OCI-LY3 (cell line): ENCODE measurements around the gene PLEKHF1.

ENCODE experiments used
- CTCF ChIP-seq: fragments of 200-600, 300-600 bp; sonication (generic); IDR thresholded peaks from 2 replicates; pipeline ENCODE4 v1.5.1; 2014; ENCODE audit warnings: antibody characterized with exemption, low read length, low read depth
- EZH2phosphoT487 ChIP-seq: fragments of 200-600 bp; shearing (Covaris generic); IDR thresholded peaks from 2 replicates; pipeline ENCODE4 v1.6.1; 2018; ENCODE audit warnings: antibody characterized with exemption, mixed run types, low read depth

- TF ChIP-seq CTCF = no peak
- TF ChIP-seq EZH2phosphoT487 = no peak
Measured at GRCh38 chr19:29636553-29637360, 28.5 kb upstream of the PLEKHF1 start.
